Kidney (tissue), 14 donors: ENCODE measurements around the gene NALCN. TPM values are rescaled to one million over a fixed set of nuclear protein-coding genes. Genes with fewer than 3 reads are reported as not detected.

ENCODE experiments used
- DNase-seq, 5 donors: peaks; one replicate each; pipeline ENCODE4 v3.0.0-alpha.2; 2013 to 2020
- FAIRE-seq: peaks from 2 replicates; lab custom pipeline; 2012; peaks lifted over from hg19 to GRCh38; lab: Jason Lieb, UNC
- H3K27ac ChIP-seq, 2 donors: one replicate each; pipeline ENCODE4 v1.7.0; 2013; ENCODE audit warnings: low read depth in 2 of 2, low read length in 2 of 2, inconsistent platforms in 1 of 2
- H3K27me3 ChIP-seq: one replicate; pipeline ENCODE4 v1.7.1; 2013; ENCODE audit warnings: low read length, inconsistent platforms; ENCODE audit not compliant: control insufficient read depth, insufficient read depth
- H3K36me3 ChIP-seq, 3 donors: one replicate each; pipeline versions ENCODE4 v1.7.0 to v1.7.1; 2013; ENCODE audit warnings: low read length in 3 of 3, control low read depth in 1 of 3, inconsistent platforms in 1 of 3; ENCODE audit not compliant: insufficient read depth in 3 of 3, control insufficient read depth in 2 of 3
- H3K4me1 ChIP-seq, 3 donors: one replicate each; pipeline versions ENCODE4 v1.7.0 to v1.7.1; 2013; ENCODE audit warnings: low read length in 3 of 3, inconsistent platforms in 1 of 3, low read depth in 1 of 3; ENCODE audit not compliant: control insufficient read depth in 2 of 3, insufficient read depth in 2 of 3
- H3K4me3 ChIP-seq, 3 donors: one replicate each; pipeline versions ENCODE4 v1.7.0 to v1.8.1; 2013; ENCODE audit warnings: low read length in 3 of 3, control low read depth in 1 of 3, inconsistent platforms in 1 of 3
- H3K9ac ChIP-seq, 3 donors: one replicate each; pipeline versions ENCODE4 v1.7.0 to v1.7.1; 2013; ENCODE audit warnings: low read length in 3 of 3, control low read depth in 1 of 3, inconsistent platforms in 1 of 3
- H3K9me3 ChIP-seq, 3 donors: one replicate each; pipeline versions ENCODE4 v1.7.0 to v1.7.1; 2013; ENCODE audit warnings: low read length in 3 of 3, control low read depth in 1 of 3, inconsistent platforms in 1 of 3; ENCODE audit not compliant: control insufficient read depth in 2 of 3, insufficient read depth in 1 of 3
- intact Hi-C: fragments of 100-400 bp; cut with DNase I; formaldehyde crosslinking; loops from one replicate; pipeline ENCODE4 v1.11.1; 2022
- polyA plus RNA-seq: library from polyadenylated mRNA; stranded (reverse); fragments of 350-450 nt; fragmentation: Illumina TruSeq; extraction: RNeasy Lipid Tissue Mini Kit (QIAGEN cat#74804); gene quantifications from one replicate; pipeline ENCODE4 v1.2.3, GENCODE V29; 2014; ENCODE audit warnings: low read depth, low replicate concordance; ENCODE audit not compliant: insufficient read depth
- total RNA-seq: library from RNA; stranded (reverse); fragmentation: NEBNext Ultra II Directional; extraction: Animal tissue kit (Norgen Biotek cat#: 25700); gene quantifications from one replicate; pipeline ENCODE4 v1.2.1, GENCODE V29; 2021
- TF ChIP-seq, protein P1 (sequence below): IDR thresholded peaks from 3 replicates; pipeline ENCODE4 v1.5.1; 2012; ENCODE audit warnings: mild to moderate bottlenecking, moderate library complexity, borderline replicate concordance; ENCODE audit not compliant: insufficient read depth; ENCODE audit errors: extremely low read depth
- donor health status: control.
- donor health status: control.
- donor health status: control.
- donor health status: control.
- donor health status: control.
- donor health status: DM: yes; HTN: yes; CAD: no.
- donor health status: Normal renal cell carcinoma (clear cell type).

Gene NALCN
- total and polyA plus RNA-seq, 2 donors from 2014 or later: 0.43 to 2.4 TPM

DNA sequence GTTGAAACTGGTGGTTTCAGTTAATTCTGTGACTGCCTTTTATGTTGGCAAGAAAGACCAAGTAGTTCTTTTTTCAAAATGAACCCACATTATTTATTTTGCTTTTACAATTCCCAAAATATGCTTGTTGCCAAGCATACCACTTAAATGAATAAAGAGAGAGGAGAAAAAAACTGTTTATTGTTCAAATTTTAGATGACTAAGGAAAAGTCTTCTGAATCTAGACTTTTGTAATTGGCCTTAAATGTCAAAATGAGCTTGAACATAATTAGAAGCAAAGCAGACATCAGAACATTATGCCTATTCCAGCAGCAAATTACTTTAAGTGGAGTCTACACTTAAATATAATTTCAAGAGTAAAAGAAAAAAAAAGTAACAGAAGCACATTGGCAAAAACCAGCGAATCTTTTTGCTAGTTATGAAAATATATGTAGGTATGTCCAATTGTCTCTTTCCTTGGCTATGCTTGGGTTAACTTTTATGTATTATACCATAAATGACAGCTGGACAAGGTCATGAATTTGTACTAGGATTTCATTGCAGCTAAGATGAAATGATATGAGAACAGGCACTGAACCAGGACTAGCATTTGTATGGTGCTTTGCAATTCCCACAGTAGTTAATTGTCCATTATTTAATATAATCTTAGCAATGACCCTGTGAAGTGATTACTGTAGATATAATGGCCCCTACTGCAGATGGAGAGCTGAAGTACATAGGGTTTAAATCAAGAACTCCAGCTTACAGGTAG is 211.9 kb downstream of the NALCN start:
- FAIRE-seq: no peak
- Histone ChIP-seq H3K4me1 (no peaks in the 10 kb centered on the region), H3K4me3 (no peak overlapping the region), H3K9ac (no peak overlapping the region), H3K9me3 (no peaks in the 10 kb centered on the region), H3K27ac (no peak overlapping the region), H3K27me3 (no peaks in the 10 kb centered on the region), H3K36me3 (no peaks in the 10 kb centered on the region)
- TF ChIP-seq, protein P1, sequence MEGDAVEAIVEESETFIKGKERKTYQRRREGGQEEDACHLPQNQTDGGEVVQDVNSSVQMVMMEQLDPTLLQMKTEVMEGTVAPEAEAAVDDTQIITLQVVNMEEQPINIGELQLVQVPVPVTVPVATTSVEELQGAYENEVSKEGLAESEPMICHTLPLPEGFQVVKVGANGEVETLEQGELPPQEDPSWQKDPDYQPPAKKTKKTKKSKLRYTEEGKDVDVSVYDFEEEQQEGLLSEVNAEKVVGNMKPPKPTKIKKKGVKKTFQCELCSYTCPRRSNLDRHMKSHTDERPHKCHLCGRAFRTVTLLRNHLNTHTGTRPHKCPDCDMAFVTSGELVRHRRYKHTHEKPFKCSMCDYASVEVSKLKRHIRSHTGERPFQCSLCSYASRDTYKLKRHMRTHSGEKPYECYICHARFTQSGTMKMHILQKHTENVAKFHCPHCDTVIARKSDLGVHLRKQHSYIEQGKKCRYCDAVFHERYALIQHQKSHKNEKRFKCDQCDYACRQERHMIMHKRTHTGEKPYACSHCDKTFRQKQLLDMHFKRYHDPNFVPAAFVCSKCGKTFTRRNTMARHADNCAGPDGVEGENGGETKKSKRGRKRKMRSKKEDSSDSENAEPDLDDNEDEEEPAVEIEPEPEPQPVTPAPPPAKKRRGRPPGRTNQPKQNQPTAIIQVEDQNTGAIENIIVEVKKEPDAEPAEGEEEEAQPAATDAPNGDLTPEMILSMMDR: no peak
- DNase-seq: no peak
- intact Hi-C loops: no loop called here

DNA sequence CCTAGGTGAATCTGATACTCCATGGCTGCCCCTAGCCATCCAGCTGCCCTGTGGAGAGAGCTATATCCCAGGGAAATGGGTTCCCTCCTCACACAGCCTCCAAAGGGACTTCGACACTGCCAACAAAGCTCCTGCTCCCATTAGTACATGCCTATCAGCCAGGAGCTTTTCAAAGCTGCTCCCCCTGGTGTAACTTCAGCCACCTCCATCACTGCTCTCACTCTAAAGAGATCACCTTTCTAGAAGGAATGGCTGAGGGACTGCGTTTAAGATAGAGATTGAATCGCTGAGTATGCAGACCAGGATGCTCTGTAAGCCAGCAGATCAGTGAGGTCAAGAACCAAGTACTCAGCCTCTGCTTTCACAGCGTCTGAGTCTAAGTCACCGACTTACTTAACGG is 213.7 kb downstream of the NALCN start:
- no peak for DNase-seq
- Histone ChIP-seq H3K9ac (no peak overlapping the region), H3K4me3 (no peak overlapping the region), H3K9me3 (no peaks in the 10 kb centered on the region), H3K4me1 (no peaks in the 10 kb centered on the region), H3K36me3 (no peaks in the 10 kb centered on the region), H3K27me3 (no peaks in the 10 kb centered on the region), H3K27ac (no peak overlapping the region)
- FAIRE-seq: no peak
- intact Hi-C loops: no loop called here
- TF ChIP-seq, protein P1: no peak

DNA sequence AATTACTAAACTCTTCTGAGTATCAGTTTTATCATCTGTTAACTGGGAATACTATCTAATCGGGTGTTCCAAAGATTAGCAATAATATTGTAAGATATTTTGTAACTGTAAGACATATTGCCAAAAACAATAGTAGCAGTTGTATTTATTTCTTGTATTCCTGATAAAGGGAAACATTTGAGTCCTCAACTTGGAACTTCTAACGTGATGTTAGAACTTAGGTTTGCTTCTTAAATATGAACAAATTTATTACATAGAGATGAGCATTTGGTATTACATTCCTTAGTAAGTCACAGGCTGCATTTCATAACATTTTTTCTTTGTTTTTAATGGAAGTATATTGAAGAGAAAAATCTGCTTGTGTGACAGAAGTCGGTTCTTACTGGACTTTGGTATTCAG is 225.3 kb downstream of the NALCN start:
- TF ChIP-seq, protein P1: no peak

More for the DNA sequence above, 225.3 kb downstream of the NALCN start:
- H3K27me3 ChIP-seq: no peaks in the 10 kb centered on the region
- FAIRE-seq (no peak), DNase-seq (no peak)
- H3K36me3 ChIP-seq: no peaks in the 10 kb centered on the region
- peaks cover 0 to 2% (median 0%) of the 10 kb centered on the region in 3 donors for H3K9me3 ChIP-seq
- H3K4me1 ChIP-seq: no peaks in the 10 kb centered on the region
- no peak overlapping the region for H3K4me3 ChIP-seq
- no peak overlapping the region for H3K9ac ChIP-seq
- intact Hi-C loops: no loop called here
- H3K27ac ChIP-seq: no peak overlapping the region
